Osteoblast (primary cell): ENCODE results near the gene OR4E2. TPM values are rescaled to one million over a fixed set of nuclear protein-coding genes. Genes with fewer than 3 reads are reported as not detected.

ENCODE experiments used
- DNase-seq: peaks from one replicate; pipeline ENCODE4 v3.0.0; 2011; ENCODE audit warnings: low spot score, mixed read lengths; ENCODE audit not compliant: insufficient read length; ENCODE audit errors: missing footprints
- H2AFZ ChIP-seq: 2 replicates; pipeline ENCODE4 v1.6.0; 2011; ENCODE audit warnings: mild to moderate bottlenecking, low read length
- H3K27ac ChIP-seq: 2 replicates; pipeline ENCODE4 v1.5.1; 2011; ENCODE audit warnings: mild to moderate bottlenecking, low read depth, low read length, moderate library complexity
- H3K27me3 ChIP-seq: 2 replicates; pipeline ENCODE4 v1.6.0; 2012; ENCODE audit warnings: mild to moderate bottlenecking, control low read depth, inconsistent platforms, low read length, moderate library complexity; ENCODE audit not compliant: insufficient read depth
- H3K36me3 ChIP-seq: 2 replicates; pipeline ENCODE4 v1.5.1; 2011; ENCODE audit warnings: mild to moderate bottlenecking, low read length, control low read depth, moderate library complexity; ENCODE audit not compliant: insufficient read depth
- H3K4me1 ChIP-seq: 2 replicates; pipeline ENCODE4 v1.5.1; 2011; ENCODE audit warnings: mild to moderate bottlenecking, low read length, control low read depth, moderate library complexity; ENCODE audit not compliant: insufficient read depth
- H3K4me2 ChIP-seq: 2 replicates; pipeline ENCODE4 v1.6.0; 2011; ENCODE audit warnings: mild to moderate bottlenecking, low read length; ENCODE audit not compliant: insufficient read depth
- H3K4me3 ChIP-seq: fragments of 200-600 bp; sonication (generic); 3 replicates; pipeline ENCODE4 v1.5.1; 2012; ENCODE audit warnings: mild to moderate bottlenecking, low read length, inconsistent platforms; ENCODE audit not compliant: insufficient read depth
- H3K79me2 ChIP-seq: 2 replicates; pipeline ENCODE4 v1.6.0; 2012; ENCODE audit warnings: mild to moderate bottlenecking, low read length, control low read depth, inconsistent platforms; ENCODE audit not compliant: insufficient read depth
- H3K9me3 ChIP-seq: 2 replicates; pipeline ENCODE4 v1.5.1; 2011; ENCODE audit warnings: low read depth, low read length, control low read depth
- H4K20me1 ChIP-seq: 2 replicates; pipeline ENCODE4 v1.6.0; 2012; ENCODE audit warnings: mild to moderate bottlenecking, low read length, control low read depth; ENCODE audit not compliant: insufficient read depth
- total RNA-seq: library from RNA; depleted of rRNA; stranded (reverse); fragments of >200 nt; gene quantifications from 2 replicates; pipeline ENCODE4 v1.2.3, GENCODE V29; 2012
- TF ChIP-seq, protein P1 (sequence below): IDR thresholded peaks from 2 replicates; pipeline ENCODE4 v1.5.1; 2011; ENCODE audit warnings: mild to moderate bottlenecking, low read depth, low read length, moderate library complexity; ENCODE audit errors: extremely low read depth

Gene OR4E2
- total RNA-seq, 1 donor: not detected

DNA sequence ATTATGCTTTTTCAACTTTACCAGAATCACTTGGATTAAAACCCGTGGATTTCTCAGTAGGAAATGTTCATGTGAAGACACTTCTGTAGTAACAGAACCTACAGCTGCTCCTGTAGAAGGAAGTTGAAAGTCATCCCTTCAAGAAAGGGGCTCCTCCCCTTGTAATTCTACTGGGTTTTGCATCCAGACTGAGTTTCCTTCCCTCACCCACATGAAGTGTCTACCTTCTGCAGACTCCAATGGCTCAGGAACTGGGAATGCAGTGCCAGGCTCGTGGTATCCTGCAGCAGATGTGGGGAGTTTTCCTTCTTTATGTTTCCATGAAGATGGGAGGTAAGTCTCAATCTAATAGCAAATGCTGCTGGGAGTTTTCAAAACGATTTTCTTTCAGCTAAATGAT, 11.0 kb upstream of the OR4E2 start:
- Histone ChIP-seq H3K9me3 (no peaks in the 10 kb centered on the region), H3K4me3 (no peak overlapping the region), H3K79me2 (no peaks in the 10 kb centered on the region), H3K27ac (no peak overlapping the region), H3K4me2 (no peak overlapping the region), H4K20me1 (no peaks in the 10 kb centered on the region), H2AFZ (no peak overlapping the region), H3K27me3 (no peaks in the 10 kb centered on the region), H3K36me3 (no peaks in the 10 kb centered on the region), H3K4me1 (no peaks in the 10 kb centered on the region)
- DNase-seq: no peak
- TF ChIP-seq, protein P1, sequence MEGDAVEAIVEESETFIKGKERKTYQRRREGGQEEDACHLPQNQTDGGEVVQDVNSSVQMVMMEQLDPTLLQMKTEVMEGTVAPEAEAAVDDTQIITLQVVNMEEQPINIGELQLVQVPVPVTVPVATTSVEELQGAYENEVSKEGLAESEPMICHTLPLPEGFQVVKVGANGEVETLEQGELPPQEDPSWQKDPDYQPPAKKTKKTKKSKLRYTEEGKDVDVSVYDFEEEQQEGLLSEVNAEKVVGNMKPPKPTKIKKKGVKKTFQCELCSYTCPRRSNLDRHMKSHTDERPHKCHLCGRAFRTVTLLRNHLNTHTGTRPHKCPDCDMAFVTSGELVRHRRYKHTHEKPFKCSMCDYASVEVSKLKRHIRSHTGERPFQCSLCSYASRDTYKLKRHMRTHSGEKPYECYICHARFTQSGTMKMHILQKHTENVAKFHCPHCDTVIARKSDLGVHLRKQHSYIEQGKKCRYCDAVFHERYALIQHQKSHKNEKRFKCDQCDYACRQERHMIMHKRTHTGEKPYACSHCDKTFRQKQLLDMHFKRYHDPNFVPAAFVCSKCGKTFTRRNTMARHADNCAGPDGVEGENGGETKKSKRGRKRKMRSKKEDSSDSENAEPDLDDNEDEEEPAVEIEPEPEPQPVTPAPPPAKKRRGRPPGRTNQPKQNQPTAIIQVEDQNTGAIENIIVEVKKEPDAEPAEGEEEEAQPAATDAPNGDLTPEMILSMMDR: no peak

- no peaks in the 10 kb centered on the region for H3K9me3 ChIP-seq
- no peak overlapping the region for H3K27ac ChIP-seq
- no peaks in the 10 kb centered on the region for H3K4me1 ChIP-seq
- H3K4me3 ChIP-seq: no peak overlapping the region
- no peak overlapping the region for H2AFZ ChIP-seq
- no peak for DNase-seq
- TF ChIP-seq, protein P1: no peak
- no peaks in the 10 kb centered on the region for H4K20me1 ChIP-seq
- H3K27me3 ChIP-seq: no peaks in the 10 kb centered on the region
- H3K79me2 ChIP-seq: no peaks in the 10 kb centered on the region
- no peaks in the 10 kb centered on the region for H3K36me3 ChIP-seq
- H3K4me2 ChIP-seq: no peak overlapping the region
Measured at GRCh38 chr14:21643407-21643806, 10.2 kb upstream of the OR4E2 start.

DNA sequence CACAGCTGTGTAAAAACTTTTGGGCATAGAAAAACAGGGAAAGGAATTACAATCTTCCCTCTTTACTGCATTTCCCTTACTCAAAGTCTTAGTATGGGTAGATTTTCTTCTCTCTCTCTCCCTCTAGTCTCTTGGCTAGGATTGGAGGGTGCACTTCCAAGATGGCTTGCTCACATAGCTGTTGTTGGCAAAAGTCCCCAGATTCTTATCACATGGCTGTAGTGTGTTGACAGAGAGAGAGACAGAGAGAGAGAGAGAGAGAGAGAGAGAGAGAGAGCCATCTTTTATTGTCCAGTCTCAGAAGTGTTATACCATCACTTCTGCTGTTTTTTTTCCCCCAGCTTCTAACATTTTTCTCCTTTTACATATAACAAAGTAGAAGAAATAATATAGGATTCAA, 6.3 kb upstream of the OR4E2 start:
- Histone ChIP-seq H3K4me2 (no peak overlapping the region), H2AFZ (no peak overlapping the region), H4K20me1 (no peaks in the 10 kb centered on the region), H3K9me3 (no peaks in the 10 kb centered on the region), H3K4me3 (no peak overlapping the region), H3K27ac (no peak overlapping the region), H3K4me1 (no peaks in the 10 kb centered on the region), H3K79me2 (no peaks in the 10 kb centered on the region), H3K36me3 (no peaks in the 10 kb centered on the region), H3K27me3 (no peaks in the 10 kb centered on the region)
- no peak for DNase-seq
- TF ChIP-seq, protein P1: no peak

GRCh38 chr14:21652209-21652808, 1.3 kb upstream of the OR4E2 start:
- H3K27me3 ChIP-seq: no peaks in the 10 kb centered on the region
- no peaks in the 10 kb centered on the region for H3K4me1 ChIP-seq
- DNase-seq: no peak
- H4K20me1 ChIP-seq: no peaks in the 10 kb centered on the region
- no peaks in the 10 kb centered on the region for H3K79me2 ChIP-seq
- H3K4me2 ChIP-seq: no peak overlapping the region
- no peak overlapping the region for H2AFZ ChIP-seq
- TF ChIP-seq, protein P1: no peak
- no peaks in the 10 kb centered on the region for H3K36me3 ChIP-seq
- no peak overlapping the region for H3K27ac ChIP-seq
- H3K9me3 ChIP-seq: no peaks in the 10 kb centered on the region
- H3K4me3 ChIP-seq: no peak overlapping the region
